ENCODE measurements around the gene TP53. TPM values are rescaled to one million over a fixed set of nuclear protein-coding genes. Genes with fewer than 3 reads are reported as not detected.

The TP53 gene
- total and polyA plus RNA-seq, 10 of the 15 experiments (the other 5 are each of a cell fraction or from before 2014, with no cell fraction given), result 35.6 to 162 (median 75.9) TPM

GRCh38 chr17:7647018-7647417 is 40.3 kb downstream of the TP53 start (continued):
- TF ChIP-seq REST (IDR thresholded peaks at IDR 0.05; ENCODE audit: low read depth, low read length) (no peak), CHD2 (IDR thresholded peaks at IDR 0.05; ENCODE audit: borderline replicate concordance, low read depth, low read length) (no peak)

- Histone ChIP-seq H3K27me3 (replicated peaks in 1 of 2; ENCODE audit: control insufficient read depth in 2 of 2, insufficient read depth in 2 of 2, low read length in 1 of 2) (peaks cover 5 to 8% of the 10 kb centered on the region in 2 experiments), H4K20me1 (ENCODE audit: control insufficient read depth, insufficient read depth) (no peaks in the 10 kb centered on the region), H2AFZ (ENCODE audit: control insufficient read depth, low read depth, low read length) (no peak overlapping the region), H3K4me3 (no peak overlapping the region), H3K9me3 (replicated peaks; ENCODE audit: control insufficient read depth, insufficient read depth, low read length) (no peaks in the 10 kb centered on the region), H3K9ac (ENCODE audit: control insufficient read depth, insufficient read depth, low read length) (no peak overlapping the region), H3K4me2 (ENCODE audit: control insufficient read depth, insufficient read depth) (no peak overlapping the region), H3K79me2 (ENCODE audit: control insufficient read depth, insufficient read depth, low read length) (no peaks in the 10 kb centered on the region), H3K36me3 (ENCODE audit: control insufficient read depth in 2 of 2, insufficient read depth in 2 of 2, low read length in 1 of 2) (no peaks in the 10 kb centered on the region), H3K27ac (ENCODE audit: control insufficient read depth, insufficient read depth) (no peak overlapping the region), H3K4me1 (ENCODE audit: control insufficient read depth, insufficient read depth, low read length) (peaks cover 3% of the 10 kb centered on the region; the same call in 1 of the 2 replicates)
- ChIA-PET RAD21 (ENCODE audit: unreplicated experiment) (no interaction called here), POLR2A (no interaction called here), SMC1A (ENCODE audit: uncharacterized antibody, unreplicated experiment) (interaction anchor here (1.1 kb wide), 1 partner anchor 34 kb away, joined by 3 read pairs; no protein-coding TSS in a partner anchor), CTCF (no interaction called here)
- ATAC-seq (no peak), DNase-seq (ENCODE audit: low read depth, low spot score) (no peak), FAIRE-seq (no peak)
- intact Hi-C loops (cut with micrococcal nuclease; ENCODE audit: unreplicated experiment), result no loop called here
- no TSS peak for BruUV-seq (replicated peaks)
- 35% methylated on average over 9 of the region's 9 CpGs for WGBS (ENCODE audit: insufficient coverage, insufficient replicate concordance, low lambda C conversion rate, missing lambda C conversion rate)
- TF ChIP-seq SMAD5 (IDR thresholded peaks at IDR 0.05; ENCODE audit: low read depth) (no peak), SIN3A (IDR thresholded peaks at IDR 0.05; ENCODE audit: low read depth, low read length) (no peak), IRF3 (IDR thresholded peaks at IDR 0.05) (no peak)
- in situ Hi-C loops (cut with MboI), result no loop called here
Observed at GRCh38 chr17:7646457-7646856, 40.8 kb downstream of the TP53 start.

Measured in GM12878 (cell line).